HEK293 (cell line): ENCODE results near the gene HACD3.

Source experiments
- HOXD13 ChIP-seq: sonication (generic); formaldehyde crosslinking; IDR thresholded peaks from 2 replicates; pipeline ENCODE4 v1.8.0; 2022; ENCODE audit warnings: missing genetic modification reagents, borderline replicate concordance
- REST ChIP-seq: fragments of 450-650 bp; formaldehyde crosslinking; IDR thresholded peaks from 2 replicates; pipeline ENCODE4 v1.5.1; 2016; ENCODE audit warnings: missing biosample characterization, missing genetic modification characterization

- TF ChIP-seq HOXD13 = no peak
- no peak for TF ChIP-seq REST (tag by site-specific recombination)
Measured at GRCh38 chr15:65484876-65485275, 45.4 kb upstream of the HACD3 start.
